ENCODE data around the gene BTRC.
"Not testable (repeated sequence)": the region's sequence is repeated elsewhere in the genome, so short reads cannot be mapped to it uniquely, and the experiment has no call there.

The BTRC gene

GRCh38 chr10:101353692-101354327, at the start of gene BTRC:
BTRC (plus strand) TSS chr10:101354165; CDS start chr10:101354181, 16 bp downstream.
- ATAC-seq, result peak; percentile 96

- no peak for ATAC-seq
Observed at GRCh38 chr10:101304316-101304715, 49.6 kb upstream of the BTRC start.

- no peak for ATAC-seq
Observed at GRCh38 chr10:101305320-101306241, 48.4 kb upstream of the BTRC start.

GRCh38 chr10:101308051-101308450, 45.9 kb upstream of the BTRC start:
- ATAC-seq, result no peak

- ATAC-seq, result no peak
Observed at GRCh38 chr10:101310529-101311184, 43.3 kb upstream of the BTRC start.

GRCh38 chr10:101311185-101312066, 42.5 kb upstream of the BTRC start:
- no peak for ATAC-seq

GRCh38 chr10:101319241-101319915, 34.6 kb upstream of the BTRC start:
- no peak for ATAC-seq

- ATAC-seq, result no peak
Observed at GRCh38 chr10:101321073-101321472, 32.9 kb upstream of the BTRC start.

- ATAC-seq, result no peak
Observed at GRCh38 chr10:101322266-101323108, 31.5 kb upstream of the BTRC start.

- no peak for ATAC-seq
Observed at GRCh38 chr10:101323495-101323894, 30.5 kb upstream of the BTRC start.

GRCh38 chr10:101327454-101327853, 26.5 kb upstream of the BTRC start:
- ATAC-seq, result not testable (repeated sequence)

- no peak for ATAC-seq
Observed at GRCh38 chr10:101329341-101330032, 24.5 kb upstream of the BTRC start.

- no peak for ATAC-seq
Observed at GRCh38 chr10:101330231-101330630, 23.7 kb upstream of the BTRC start.

- no peak for ATAC-seq
Observed at GRCh38 chr10:101330631-101331225, 23.2 kb upstream of the BTRC start.

- no peak for ATAC-seq
Observed at GRCh38 chr10:101331956-101332355, 22.0 kb upstream of the BTRC start.

- ATAC-seq, result not testable (repeated sequence)
Observed at GRCh38 chr10:101334259-101334658, 19.7 kb upstream of the BTRC start.

- no peak for ATAC-seq
Observed at GRCh38 chr10:101336382-101336781, 17.6 kb upstream of the BTRC start.

- ATAC-seq, result no peak
Observed at GRCh38 chr10:101337836-101338235, 16.1 kb upstream of the BTRC start.

GRCh38 chr10:101341438-101341837, 12.5 kb upstream of the BTRC start:
- no peak for ATAC-seq

- ATAC-seq, result no peak
Observed at GRCh38 chr10:101346177-101346576, 7.8 kb upstream of the BTRC start.

All from activated CD4-positive, CD25-positive, alpha-beta regulatory T cell treated with anti-CD3 and anti-CD28 coated beads, Interleukin-2, amount 50 U/mL, for 24 hours (primary cell).